ENCODE data around the gene FZR1.

Gene FZR1

GRCh38 chr19:3459965-3460582 is 46.0 kb upstream of the FZR1 start:
- no peak for DNase-seq (ENCODE audit: low read depth)
- TF ChIP-seq, protein P1, sequence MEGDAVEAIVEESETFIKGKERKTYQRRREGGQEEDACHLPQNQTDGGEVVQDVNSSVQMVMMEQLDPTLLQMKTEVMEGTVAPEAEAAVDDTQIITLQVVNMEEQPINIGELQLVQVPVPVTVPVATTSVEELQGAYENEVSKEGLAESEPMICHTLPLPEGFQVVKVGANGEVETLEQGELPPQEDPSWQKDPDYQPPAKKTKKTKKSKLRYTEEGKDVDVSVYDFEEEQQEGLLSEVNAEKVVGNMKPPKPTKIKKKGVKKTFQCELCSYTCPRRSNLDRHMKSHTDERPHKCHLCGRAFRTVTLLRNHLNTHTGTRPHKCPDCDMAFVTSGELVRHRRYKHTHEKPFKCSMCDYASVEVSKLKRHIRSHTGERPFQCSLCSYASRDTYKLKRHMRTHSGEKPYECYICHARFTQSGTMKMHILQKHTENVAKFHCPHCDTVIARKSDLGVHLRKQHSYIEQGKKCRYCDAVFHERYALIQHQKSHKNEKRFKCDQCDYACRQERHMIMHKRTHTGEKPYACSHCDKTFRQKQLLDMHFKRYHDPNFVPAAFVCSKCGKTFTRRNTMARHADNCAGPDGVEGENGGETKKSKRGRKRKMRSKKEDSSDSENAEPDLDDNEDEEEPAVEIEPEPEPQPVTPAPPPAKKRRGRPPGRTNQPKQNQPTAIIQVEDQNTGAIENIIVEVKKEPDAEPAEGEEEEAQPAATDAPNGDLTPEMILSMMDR (conservative IDR thresholded peaks at IDR 0.05; ENCODE audit: control insufficient read depth, insufficient read depth, low read depth, low read length) = no peak
- no peak overlapping the region for H3K4me3 ChIP-seq (ENCODE audit: control insufficient read depth, low read depth, low read length)

GRCh38 chr19:3462991-3463713 is 43.0 kb upstream of the FZR1 start:
- TF ChIP-seq, protein P1 (conservative IDR thresholded peaks at IDR 0.05; ENCODE audit: control insufficient read depth, insufficient read depth, low read depth, low read length) = no peak
- DNase-seq (ENCODE audit: low read depth) = no peak
- H3K4me3 ChIP-seq (ENCODE audit: control insufficient read depth, low read depth, low read length) = no peak overlapping the region

GRCh38 chr19:3463714-3464586 is 42.2 kb upstream of the FZR1 start:
- TF ChIP-seq, protein P1 (conservative IDR thresholded peaks at IDR 0.05; ENCODE audit: control insufficient read depth, insufficient read depth, low read depth, low read length) = no peak
- DNase-seq (ENCODE audit: low read depth) = no peak
- H3K4me3 ChIP-seq (ENCODE audit: control insufficient read depth, low read depth, low read length) = no peak overlapping the region

- no peak overlapping the region for H3K4me3 ChIP-seq (ENCODE audit: control insufficient read depth, low read depth, low read length)
- no peak for DNase-seq (ENCODE audit: low read depth)
- TF ChIP-seq, protein P1 (conservative IDR thresholded peaks at IDR 0.05; ENCODE audit: control insufficient read depth, insufficient read depth, low read depth, low read length) = no peak
Measured at GRCh38 chr19:3464587-3465235, 41.4 kb upstream of the FZR1 start.

DNA sequence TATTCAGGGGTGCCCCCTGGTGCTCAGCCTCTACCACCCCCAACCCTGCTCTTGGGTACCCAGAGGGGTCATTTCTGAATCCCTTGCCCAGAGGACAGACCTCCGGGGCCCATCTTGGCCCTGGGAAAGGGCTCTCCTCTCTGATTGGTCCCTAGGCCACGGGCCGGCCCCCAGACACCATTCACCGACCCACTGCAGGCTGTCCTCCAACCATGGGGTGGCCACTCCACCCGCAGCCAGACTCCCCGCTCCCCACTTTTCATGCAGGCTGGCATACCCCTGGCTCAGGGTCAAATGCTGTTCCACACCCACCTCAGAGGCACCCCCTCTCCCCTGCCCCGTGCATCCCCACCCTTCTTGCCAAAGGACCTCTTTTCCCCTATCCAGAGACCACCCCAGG is 40.6 kb upstream of the FZR1 start:
- no peak overlapping the region for H3K4me3 ChIP-seq (ENCODE audit: control insufficient read depth, low read depth, low read length)
- no peak for DNase-seq (ENCODE audit: low read depth)
- TF ChIP-seq, protein P1 (conservative IDR thresholded peaks at IDR 0.05; ENCODE audit: control insufficient read depth, insufficient read depth, low read depth, low read length) = no peak

GRCh38 chr19:3466635-3467034 is 39.5 kb upstream of the FZR1 start:
- DNase-seq (ENCODE audit: low read depth) = no peak
- H3K4me3 ChIP-seq (ENCODE audit: control insufficient read depth, low read depth, low read length) = no peak overlapping the region
- TF ChIP-seq, protein P1 (conservative IDR thresholded peaks at IDR 0.05; ENCODE audit: control insufficient read depth, insufficient read depth, low read depth, low read length) = no peak

Data from fibroblast of mammary gland (primary cell).